Upper lobe of right lung (tissue), 1 donor: ENCODE measurements around the gene TSHZ1. TPM values are rescaled to one million over a fixed set of nuclear protein-coding genes. Genes with fewer than 3 reads are reported as not detected.
A peak's percentile ranks its signal among the peaks of the same experiment; 100 is the strongest.

Experiments
- ATAC-seq: fragments of 200-7000 bp; cut with Tn5 transposase; one replicate; pipeline ENCODE4 v1.9.1; 2020; ENCODE audit warnings: mild to moderate bottlenecking, moderate library complexity
- DNase-seq: peaks from one replicate; pipeline ENCODE4 v3.0.0-alpha.2; 2020
- H3K27ac ChIP-seq: fragments of 200-600 bp; one replicate; pipeline ENCODE4 v1.8.0; 2022
- H3K27me3 ChIP-seq: fragments of 200-600 bp; one replicate; pipeline ENCODE4 v1.8.0; 2022; ENCODE audit warnings: mild to moderate bottlenecking
- H3K36me3 ChIP-seq: fragments of 200-600 bp; one replicate; pipeline ENCODE4 v1.8.0; 2022
- H3K4me1 ChIP-seq: fragments of 200-600 bp; one replicate; pipeline ENCODE4 v1.8.0; 2022
- H3K4me3 ChIP-seq: fragments of 200-600 bp; one replicate; pipeline ENCODE4 v1.8.0; 2022; ENCODE audit warnings: mild to moderate bottlenecking
- H3K9me3 ChIP-seq: fragments of 200-600 bp; one replicate; pipeline ENCODE4 v1.8.0; 2022
- CTCF ChIP-seq: fragments of 200-600 bp; IDR thresholded peaks from one replicate; pipeline ENCODE4 v1.8.0; 2022; ENCODE audit warnings: antibody characterized with exemption
- intact Hi-C: fragments of 100-400 bp; cut with DNase I; formaldehyde crosslinking; loops from one replicate; pipeline ENCODE4 v1.11.0; 2022
- long read RNA-seq: library from polyadenylated mRNA; unstranded; transcript quantifications from one replicate; pipeline ENCODE4 v2.0.0, GENCODE V29; 2021
- total RNA-seq: library from RNA; stranded (reverse); fragmentation: NEBNext Ultra II Directional; extraction: Animal tissue kit (Norgen Biotek cat#: 25700); gene quantifications from one replicate; pipeline ENCODE4 v1.2.1, GENCODE V29; 2021
- donor health status: DM: no; HTN: yes; CAD: no; lungs with severe emphysema.

TSHZ1 gene, protein sequence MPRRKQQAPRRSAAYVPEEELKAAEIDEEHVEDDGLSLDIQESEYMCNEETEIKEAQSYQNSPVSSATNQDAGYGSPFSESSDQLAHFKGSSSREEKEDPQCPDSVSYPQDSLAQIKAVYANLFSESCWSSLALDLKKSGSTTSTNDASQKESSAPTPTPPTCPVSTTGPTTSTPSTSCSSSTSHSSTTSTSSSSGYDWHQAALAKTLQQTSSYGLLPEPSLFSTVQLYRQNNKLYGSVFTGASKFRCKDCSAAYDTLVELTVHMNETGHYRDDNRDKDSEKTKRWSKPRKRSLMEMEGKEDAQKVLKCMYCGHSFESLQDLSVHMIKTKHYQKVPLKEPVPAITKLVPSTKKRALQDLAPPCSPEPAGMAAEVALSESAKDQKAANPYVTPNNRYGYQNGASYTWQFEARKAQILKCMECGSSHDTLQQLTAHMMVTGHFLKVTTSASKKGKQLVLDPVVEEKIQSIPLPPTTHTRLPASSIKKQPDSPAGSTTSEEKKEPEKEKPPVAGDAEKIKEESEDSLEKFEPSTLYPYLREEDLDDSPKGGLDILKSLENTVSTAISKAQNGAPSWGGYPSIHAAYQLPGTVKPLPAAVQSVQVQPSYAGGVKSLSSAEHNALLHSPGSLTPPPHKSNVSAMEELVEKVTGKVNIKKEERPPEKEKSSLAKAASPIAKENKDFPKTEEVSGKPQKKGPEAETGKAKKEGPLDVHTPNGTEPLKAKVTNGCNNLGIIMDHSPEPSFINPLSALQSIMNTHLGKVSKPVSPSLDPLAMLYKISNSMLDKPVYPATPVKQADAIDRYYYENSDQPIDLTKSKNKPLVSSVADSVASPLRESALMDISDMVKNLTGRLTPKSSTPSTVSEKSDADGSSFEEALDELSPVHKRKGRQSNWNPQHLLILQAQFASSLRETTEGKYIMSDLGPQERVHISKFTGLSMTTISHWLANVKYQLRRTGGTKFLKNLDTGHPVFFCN (N-terminal part only)
- 17.3 TPM for total RNA-seq
- long read RNA-seq, full-length matches to known transcripts, result 28 of 28 reads
- long read RNA-seq, partial matches to known transcripts, result 0 of 28 reads
- long read RNA-seq, other reads (novel, unspliced or antisense), result 0 of 28 reads

- H3K27me3 ChIP-seq, result no peaks in the 10 kb centered on the region
- TF ChIP-seq CTCF, result no peak
- ATAC-seq (peak; percentile 37), DNase-seq (no peak)
- no peaks in the 10 kb centered on the region for H3K9me3 ChIP-seq
- peaks cover 55% of the 10 kb centered on the region for H3K4me1 ChIP-seq
- H3K36me3 ChIP-seq, result no peaks in the 10 kb centered on the region
- H3K27ac ChIP-seq, result peak within 1 kb of the TSS; percentile 98
- peak within 1 kb of the TSS; percentile 84 for H3K4me3 ChIP-seq
- intact Hi-C loops, result no loop called here
Observed at GRCh38 chr18:75210274-75211001, at the start of gene TSHZ1. TSS of gene TSHZ1 (plus strand) at chr18:75210797. CDS start at chr18:75211877, 1,080 bp downstream.

GRCh38 chr18:75161256-75162028 lies 49.2 kb upstream of the TSHZ1 start:
- ATAC-seq, result peak; percentile 81
- intact Hi-C loops, result no loop called here

GRCh38 chr18:75162467-75162866 lies 48.1 kb upstream of the TSHZ1 start:
- Histone ChIP-seq H3K4me1 (no peaks in the 10 kb centered on the region), H3K9me3 (no peaks in the 10 kb centered on the region), H3K27me3 (no peaks in the 10 kb centered on the region), H3K27ac (no peak overlapping the region), H3K4me3 (no peak overlapping the region), H3K36me3 (no peaks in the 10 kb centered on the region)
- intact Hi-C loops, result no loop called here
- no peak for ATAC-seq
- DNase-seq, result no peak
- no peak for TF ChIP-seq CTCF

More at GRCh38 chr18:75161256-75162028, 49.2 kb upstream of the TSHZ1 start:
- Histone ChIP-seq H3K4me1 (no peaks in the 10 kb centered on the region), H3K4me3 (peak overlapping the region; percentile 43), H3K27me3 (no peaks in the 10 kb centered on the region), H3K27ac (no peak overlapping the region), H3K9me3 (no peaks in the 10 kb centered on the region), H3K36me3 (no peaks in the 10 kb centered on the region)
- DNase-seq, result no peak
- peak; percentile 9 for TF ChIP-seq CTCF

DNA sequence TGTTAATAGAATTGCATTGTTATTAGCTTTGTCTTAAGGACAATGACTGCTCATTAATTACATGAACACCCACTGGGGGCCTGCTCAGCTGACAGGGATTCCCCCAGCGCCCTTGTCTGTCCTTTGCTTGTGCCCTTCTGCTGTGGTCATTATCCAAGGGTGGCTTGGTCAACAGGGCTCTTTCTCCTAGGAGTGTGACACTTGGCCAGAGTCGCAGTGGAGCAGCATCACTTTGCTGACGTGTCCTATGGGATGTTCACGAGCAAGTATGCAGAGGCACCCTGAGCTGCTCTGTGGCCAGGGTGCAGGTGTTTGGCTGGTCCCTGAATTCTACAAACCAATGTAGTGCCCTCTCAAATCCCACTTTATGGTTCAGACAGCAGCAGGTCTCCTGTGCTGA lies 47.6 kb upstream of the TSHZ1 start:
- no peaks in the 10 kb centered on the region for H3K4me1 ChIP-seq
- no peaks in the 10 kb centered on the region for H3K27me3 ChIP-seq
- no peaks in the 10 kb centered on the region for H3K36me3 ChIP-seq
- intact Hi-C loops, result no loop called here
- TF ChIP-seq CTCF, result no peak
- H3K4me3 ChIP-seq, result no peak overlapping the region
- H3K27ac ChIP-seq, result no peak overlapping the region
- ATAC-seq (no peak), DNase-seq (no peak)
- no peaks in the 10 kb centered on the region for H3K9me3 ChIP-seq
